Neural progenitor cell (in vitro differentiated cells): Measurements from ENCODE around the gene METTL3. TPM values are rescaled to one million over a fixed set of nuclear protein-coding genes. Genes with fewer than 3 reads are reported as not detected.

Source experiments
- DNase-seq: peaks from one replicate; pipeline ENCODE4 v3.0.0-alpha.2; 2016; ENCODE audit warnings: low spot score
- H2AFZ ChIP-seq: fragments of 200-600 bp; sonication (generic); replicated peaks from 2 replicates; pipeline ENCODE4 v1.6.1; 2016; ENCODE audit warnings: antibody characterized with exemption
- H3F3A ChIP-seq: fragments of 200-600 bp; sonication (generic); 2 replicates; pipeline ENCODE4 v1.6.1; 2016; ENCODE audit warnings: antibody characterized with exemption, low read depth
- H3K27ac ChIP-seq: fragments of 200-600 bp; sonication (generic); 2 replicates; pipeline ENCODE4 v1.5.1; 2016; ENCODE audit warnings: mild to moderate bottlenecking
- H3K27me3 ChIP-seq: fragments of 200-600 bp; sonication (generic); 2 replicates; pipeline ENCODE4 v1.6.1; 2016; ENCODE audit warnings: mild to moderate bottlenecking, moderate library complexity
- H3K36me3 ChIP-seq: fragments of 200-600 bp; sonication (generic); 2 replicates; pipeline ENCODE4 v1.5.1; 2016
- H3K4me1 ChIP-seq: fragments of 200-600 bp; sonication (generic); 2 replicates; pipeline ENCODE4 v1.6.1; 2016; ENCODE audit warnings: mixed run types
- H3K4me2 ChIP-seq: fragments of 200-600 bp; sonication (generic); 2 replicates; pipeline ENCODE4 v1.6.1; 2016
- H3K4me3 ChIP-seq: fragments of 200-600 bp; sonication (generic); 2 replicates; pipeline ENCODE4 v1.5.1; 2016
- H3K79me2 ChIP-seq: fragments of 200-600 bp; sonication (generic); 2 replicates; pipeline ENCODE4 v1.6.1; 2016; ENCODE audit warnings: low read depth
- H3K9ac ChIP-seq: fragments of 200-600 bp; sonication (generic); 2 replicates; pipeline ENCODE4 v1.6.1; 2016
- H3K9me3 ChIP-seq: fragments of 200-600 bp; sonication (generic); 2 replicates; pipeline ENCODE4 v1.5.1; 2016; ENCODE audit warnings: low read depth
- H4K20me1 ChIP-seq: fragments of 200-600 bp; sonication (generic); 2 replicates; pipeline ENCODE4 v1.6.1; 2016; ENCODE audit warnings: low read depth
- H3K27ac Mint-ChIP-seq: 3 replicates; pipeline ENCODE4 v1.8.0; 2021; ENCODE audit warnings: mixed read lengths
- H3K27me3 Mint-ChIP-seq: 2 replicates; pipeline ENCODE4 v1.8.0; 2022; ENCODE audit warnings: low read depth, mild to moderate bottlenecking, inconsistent platforms, moderate library complexity, mixed read lengths; ENCODE audit not compliant: insufficient read depth
- H3K36me3 Mint-ChIP-seq: 3 replicates; pipeline ENCODE4 v1.8.0; 2021; ENCODE audit warnings: mixed read lengths
- H3K4me1 Mint-ChIP-seq: 3 replicates; pipeline ENCODE4 v1.8.0; 2021; ENCODE audit warnings: mixed read lengths
- H3K4me3 Mint-ChIP-seq: 3 replicates; pipeline ENCODE4 v1.8.0; 2021; ENCODE audit warnings: mild to moderate bottlenecking, moderate library complexity, mixed read lengths
- H3K9me3 Mint-ChIP-seq: 3 replicates; pipeline ENCODE4 v1.8.0; 2020; ENCODE audit warnings: mixed read lengths
- EZH2 ChIP-seq: fragments of 200-600 bp; sonication (generic); IDR thresholded peaks from 2 replicates; pipeline ENCODE4 v1.6.1; 2017; ENCODE audit warnings: antibody characterized with exemption, mild to moderate bottlenecking, moderate library complexity
- EZH2phosphoT487 ChIP-seq: fragments of 200-600 bp; sonication (generic); IDR thresholded peaks from 2 replicates; pipeline ENCODE4 v1.6.1; 2017; ENCODE audit warnings: antibody characterized with exemption
- total RNA-seq: library from RNA; depleted of rRNA; stranded (reverse); fragments of >200 nt; gene quantifications from 2 replicates; pipeline ENCODE4 v1.2.3, GENCODE V29; 2015; ENCODE audit warnings: low replicate concordance
- TF ChIP-seq, protein P1 (sequence below): fragments of 200-600 bp; sonication (generic); IDR thresholded peaks from 2 replicates; pipeline ENCODE4 v1.5.1; 2017; ENCODE audit warnings: antibody characterized with exemption, mild to moderate bottlenecking

The METTL3 gene
- total RNA-seq, 1 donor from 2014 or later = 99.5 TPM

DNA sequence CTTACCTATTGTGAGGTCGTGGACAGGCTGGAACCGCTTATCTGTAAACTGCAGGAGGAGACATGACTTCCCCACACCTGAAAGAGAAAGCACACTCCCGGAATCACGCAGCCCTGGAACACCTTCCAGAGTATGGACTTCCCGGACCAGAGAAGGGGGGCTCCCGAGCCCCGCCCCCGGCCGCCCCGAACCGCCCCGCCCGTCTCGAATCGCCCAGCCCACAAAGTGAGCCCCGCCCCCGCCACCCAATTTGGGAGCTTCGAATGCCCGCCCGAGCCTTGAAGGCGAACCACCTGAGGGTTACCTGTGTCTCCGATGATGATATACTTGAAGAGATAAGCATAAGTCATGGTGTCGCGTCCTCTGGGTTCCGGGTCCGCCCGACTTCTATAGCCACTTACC, 34.6 kb downstream of the METTL3 start:
- Histone ChIP-seq H3K9me3 (no peaks in the 10 kb centered on the region), H3K4me1 (peaks cover 4% of the 10 kb centered on the region), H3K4me3 (peak overlapping the region; percentile 93), H3K9ac (peak overlapping the region; percentile 74), H4K20me1 (no peaks in the 10 kb centered on the region), H3K27me3 (no peaks in the 10 kb centered on the region), H3K27ac (no peak overlapping the region), H3F3A (peaks cover 15% of the 10 kb centered on the region), H2AFZ (peak overlapping the region; percentile 85), H3K4me2 (peak overlapping the region; percentile 82), H3K36me3 (peaks cover 6% of the 10 kb centered on the region), H3K79me2 (peaks cover 66% of the 10 kb centered on the region)
- Mint-ChIP-seq H3K4me1 (peaks cover 22% of the 10 kb centered on the region), H3K27ac (peak overlapping the region; percentile 95), H3K27me3 (no peaks in the 10 kb centered on the region), H3K36me3 (peaks cover 12% of the 10 kb centered on the region), H3K4me3 (peak overlapping the region; percentile 99), H3K9me3 (no peaks in the 10 kb centered on the region)
- TF ChIP-seq, protein P1, sequence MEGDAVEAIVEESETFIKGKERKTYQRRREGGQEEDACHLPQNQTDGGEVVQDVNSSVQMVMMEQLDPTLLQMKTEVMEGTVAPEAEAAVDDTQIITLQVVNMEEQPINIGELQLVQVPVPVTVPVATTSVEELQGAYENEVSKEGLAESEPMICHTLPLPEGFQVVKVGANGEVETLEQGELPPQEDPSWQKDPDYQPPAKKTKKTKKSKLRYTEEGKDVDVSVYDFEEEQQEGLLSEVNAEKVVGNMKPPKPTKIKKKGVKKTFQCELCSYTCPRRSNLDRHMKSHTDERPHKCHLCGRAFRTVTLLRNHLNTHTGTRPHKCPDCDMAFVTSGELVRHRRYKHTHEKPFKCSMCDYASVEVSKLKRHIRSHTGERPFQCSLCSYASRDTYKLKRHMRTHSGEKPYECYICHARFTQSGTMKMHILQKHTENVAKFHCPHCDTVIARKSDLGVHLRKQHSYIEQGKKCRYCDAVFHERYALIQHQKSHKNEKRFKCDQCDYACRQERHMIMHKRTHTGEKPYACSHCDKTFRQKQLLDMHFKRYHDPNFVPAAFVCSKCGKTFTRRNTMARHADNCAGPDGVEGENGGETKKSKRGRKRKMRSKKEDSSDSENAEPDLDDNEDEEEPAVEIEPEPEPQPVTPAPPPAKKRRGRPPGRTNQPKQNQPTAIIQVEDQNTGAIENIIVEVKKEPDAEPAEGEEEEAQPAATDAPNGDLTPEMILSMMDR = no peak
- no peak for TF ChIP-seq EZH2phosphoT487
- TF ChIP-seq EZH2 = no peak
- DNase-seq = peak; percentile 85

DNA sequence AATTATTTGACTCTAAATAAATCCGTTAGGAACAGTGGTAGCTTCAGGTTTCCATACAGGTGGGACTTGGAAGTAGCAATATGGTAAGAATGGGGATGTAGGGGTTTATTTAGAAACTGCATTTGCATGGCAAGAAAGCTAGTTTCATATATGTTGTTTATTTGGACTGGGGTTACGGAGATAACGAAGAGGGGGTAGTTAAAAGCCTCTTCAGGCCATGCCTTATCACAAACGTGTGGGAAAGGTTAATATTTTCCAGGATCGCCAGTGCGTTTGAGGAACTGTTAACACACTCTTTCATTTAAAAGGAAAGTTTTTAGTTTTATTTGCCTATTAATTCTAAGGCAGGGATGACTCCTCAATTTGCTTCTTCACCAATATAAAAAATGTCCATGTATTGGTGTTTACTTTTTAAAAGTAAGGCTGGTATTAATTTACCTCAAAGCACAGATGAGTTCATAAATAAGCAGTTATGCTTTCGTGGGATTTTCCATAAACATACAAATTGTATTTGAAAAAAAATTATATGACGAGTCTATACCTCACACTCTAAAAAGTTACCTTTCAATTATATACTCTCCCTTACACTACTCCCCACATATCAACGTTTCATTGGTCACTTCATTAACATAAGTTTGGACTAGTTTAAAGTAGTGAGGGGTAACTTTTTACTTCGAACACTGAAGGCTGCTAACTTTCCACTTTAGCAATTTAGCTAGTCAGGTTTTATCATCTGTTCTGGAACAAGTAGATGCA, 35.2 kb downstream of the METTL3 start:
- Histone ChIP-seq H3K9me3 (no peaks in the 10 kb centered on the region), H3K4me2 (peak overlapping the region; percentile 82), H3K4me1 (peaks cover 4% of the 10 kb centered on the region), H2AFZ (peak overlapping the region; percentile 85), H3K79me2 (peaks cover 66% of the 10 kb centered on the region), H4K20me1 (no peaks in the 10 kb centered on the region), H3K36me3 (peaks cover 6% of the 10 kb centered on the region), H3K4me3 (peak overlapping the region; percentile 93), H3K27ac (no peak overlapping the region), H3K27me3 (no peaks in the 10 kb centered on the region), H3K9ac (peak overlapping the region; percentile 74), H3F3A (peaks cover 15% of the 10 kb centered on the region)
- Mint-ChIP-seq H3K9me3 (no peaks in the 10 kb centered on the region), H3K27ac (peak overlapping the region; percentile 69), H3K27me3 (no peaks in the 10 kb centered on the region), H3K4me3 (peak overlapping the region; percentile 99), H3K36me3 (peaks cover 10% of the 10 kb centered on the region), H3K4me1 (peaks cover 22% of the 10 kb centered on the region)
- no peak for DNase-seq
- TF ChIP-seq, protein P1 = no peak
- no peak for TF ChIP-seq EZH2phosphoT487
- TF ChIP-seq EZH2 = no peak

DNA sequence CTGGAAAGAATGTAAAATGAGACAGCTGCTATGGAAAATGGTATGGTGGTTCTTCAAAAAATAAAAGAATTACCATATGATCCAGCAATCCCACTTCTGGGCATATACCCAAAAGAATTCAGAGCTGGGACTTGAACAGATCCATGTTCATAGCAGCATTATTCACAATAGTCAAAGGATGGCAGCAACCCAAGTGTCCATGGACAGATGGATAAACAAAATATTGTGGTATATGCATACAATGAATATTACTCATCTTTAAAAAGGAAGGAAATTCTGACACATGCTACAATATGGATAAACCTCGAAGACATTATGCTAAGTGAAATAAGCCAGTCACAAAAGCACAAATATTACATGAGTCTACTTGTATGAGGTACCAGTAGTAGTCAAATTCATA, 43.5 kb downstream of the METTL3 start:
- Mint-ChIP-seq H3K4me1 (no peaks in the 10 kb centered on the region), H3K36me3 (peaks cover 12% of the 10 kb centered on the region), H3K27me3 (no peaks in the 10 kb centered on the region), H3K27ac (no peak overlapping the region), H3K4me3 (no peak overlapping the region), H3K9me3 (no peaks in the 10 kb centered on the region)
- Histone ChIP-seq H3K9me3 (no peaks in the 10 kb centered on the region), H4K20me1 (no peaks in the 10 kb centered on the region), H3K4me2 (no peak overlapping the region), H3F3A (no peaks in the 10 kb centered on the region), H3K9ac (no peak overlapping the region), H3K79me2 (peaks cover 10% of the 10 kb centered on the region), H3K27ac (no peak overlapping the region), H3K4me1 (no peaks in the 10 kb centered on the region), H3K4me3 (no peak overlapping the region), H3K36me3 (peaks cover 19% of the 10 kb centered on the region), H2AFZ (no peak overlapping the region), H3K27me3 (no peaks in the 10 kb centered on the region)
- no peak for DNase-seq
- TF ChIP-seq, protein P1 = no peak
- no peak for TF ChIP-seq EZH2
- TF ChIP-seq EZH2phosphoT487 = no peak
